ENCODE results near the gene RASSF7. TPM values are rescaled to one million over a fixed set of nuclear protein-coding genes. Genes with fewer than 3 reads are reported as not detected.
"Not testable (repeated sequence)": the region's sequence is repeated elsewhere in the genome, so short reads cannot be mapped to it uniquely, and the experiment has no call there.

Gene RASSF7
- total RNA-seq, 2 donors from 2014 or later: 13.3 to 22.9 TPM

- H3K4me3 Mint-ChIP-seq: peak overlapping the region; percentile 5
- H3K27me3 Mint-ChIP-seq: peaks cover 11% of the 10 kb centered on the region in 2 donors
- peak overlapping the region in 1 of 2 donors; percentile 15 for H3K27ac Mint-ChIP-seq
- not testable (repeated sequence) for DNase-seq (ENCODE audit: low spot score); H3K36me3 Mint-ChIP-seq; ATAC-seq; H3K9me3 Mint-ChIP-seq
- peaks cover 11 to 20% of the 10 kb centered on the region in 2 donors for H3K4me1 Mint-ChIP-seq (ENCODE audit: low read depth in 2 of 2)
Observed at GRCh38 chr11:574031-574570, 13.3 kb downstream of the RASSF7 start.

- peaks cover 18 to 27% of the 10 kb centered on the region in 2 donors for H3K4me1 Mint-ChIP-seq (ENCODE audit: low read depth in 2 of 2)
- peaks cover 11% of the 10 kb centered on the region in 2 donors for H3K27me3 Mint-ChIP-seq
- no peaks in the 10 kb centered on the region for H3K9me3 Mint-ChIP-seq
- H3K4me3 Mint-ChIP-seq: peak overlapping the region; percentile 70
- DNase-seq (ENCODE audit: low spot score) (no peak), ATAC-seq (no peak)
- H3K27ac Mint-ChIP-seq: peak overlapping the region in 1 of 2 donors; percentile 15
- no peaks in the 10 kb centered on the region for H3K36me3 Mint-ChIP-seq
Observed at GRCh38 chr11:574632-575312, 14.0 kb downstream of the RASSF7 start.

GRCh38 chr11:575313-575995 is 14.7 kb downstream of the RASSF7 start:
- H3K36me3 Mint-ChIP-seq: no peaks in the 10 kb centered on the region
- no peak for ATAC-seq
- H3K27ac Mint-ChIP-seq: peak overlapping the region in 1 of 2 donors; percentile 98
- no peaks in the 10 kb centered on the region for H3K9me3 Mint-ChIP-seq
- no peak for DNase-seq (ENCODE audit: low spot score)
- peaks cover 11% of the 10 kb centered on the region in 2 donors for H3K27me3 Mint-ChIP-seq
- H3K4me1 Mint-ChIP-seq (ENCODE audit: low read depth in 2 of 2): peaks cover 22 to 31% of the 10 kb centered on the region in 2 donors
- H3K4me3 Mint-ChIP-seq: peak overlapping the region; percentile 70

GRCh38 chr11:575996-576768 is 15.4 kb downstream of the RASSF7 start, which contains the start of gene PHRF1:
PHRF1 (plus strand) TSS chr11:576470; CDS start chr11:581513, 5,043 bp downstream.
- Mint-ChIP-seq H3K4me1 (ENCODE audit: low read depth in 2 of 2) (peaks cover 25 to 36% of the 10 kb centered on the region in 2 donors), H3K36me3 (no peaks in the 10 kb centered on the region)

GRCh38 chr11:576811-577610 is 16.2 kb downstream of the RASSF7 start:
- DNase-seq (ENCODE audit: low spot score) (no peak), ATAC-seq (no peak)
- peak overlapping the region; percentile 74 to 84 for H3K27ac Mint-ChIP-seq
- peaks cover 11% of the 10 kb centered on the region in 2 donors for H3K27me3 Mint-ChIP-seq
- H3K4me1 Mint-ChIP-seq (ENCODE audit: low read depth in 2 of 2): peaks cover 33 to 44% of the 10 kb centered on the region in 2 donors
- H3K36me3 Mint-ChIP-seq: no peaks in the 10 kb centered on the region
- peak overlapping the region; percentile 88 for H3K4me3 Mint-ChIP-seq
- H3K9me3 Mint-ChIP-seq: no peaks in the 10 kb centered on the region

More at GRCh38 chr11:575996-576768, 15.4 kb downstream of the RASSF7 start, which contains the start of gene PHRF1:
- ATAC-seq (peak; percentile 93 to 95), DNase-seq (ENCODE audit: low spot score) (peak; percentile 97)
- Mint-ChIP-seq H3K4me3 (peak within 1 kb of the TSS; percentile 93), H3K27ac (peak within 1 kb of the TSS; percentile 98), H3K27me3 (peaks cover 11% of the 10 kb centered on the region in 2 donors), H3K9me3 (no peaks in the 10 kb centered on the region)

- peaks cover 33 to 44% of the 10 kb centered on the region in 2 donors for H3K4me1 Mint-ChIP-seq (ENCODE audit: low read depth in 2 of 2)
- H3K27me3 Mint-ChIP-seq: peaks cover 11% of the 10 kb centered on the region in 2 donors
- no peaks in the 10 kb centered on the region for H3K9me3 Mint-ChIP-seq
- H3K27ac Mint-ChIP-seq: peak overlapping the region; percentile 74 to 84
- peak overlapping the region; percentile 88 for H3K4me3 Mint-ChIP-seq
- no peak for ATAC-seq
- DNase-seq (ENCODE audit: low spot score): no peak
- no peaks in the 10 kb centered on the region for H3K36me3 Mint-ChIP-seq
Observed at GRCh38 chr11:577611-577894, 16.8 kb downstream of the RASSF7 start.

GRCh38 chr11:578276-579035 is 17.7 kb downstream of the RASSF7 start:
- Mint-ChIP-seq H3K27ac (peak overlapping the region in 1 of 2 donors; percentile 19), H3K27me3 (peaks cover 11% of the 10 kb centered on the region in 2 donors), H3K4me1 (ENCODE audit: low read depth in 2 of 2) (peaks cover 33 to 44% of the 10 kb centered on the region in 2 donors), H3K36me3 (no peaks in the 10 kb centered on the region), H3K4me3 (peak overlapping the region; percentile 88), H3K9me3 (no peaks in the 10 kb centered on the region)
- no peak for DNase-seq (ENCODE audit: low spot score)
- ATAC-seq: no peak

- H3K36me3 Mint-ChIP-seq: no peaks in the 10 kb centered on the region
- no peak overlapping the region for H3K4me3 Mint-ChIP-seq
- H3K4me1 Mint-ChIP-seq (ENCODE audit: low read depth in 2 of 2): peaks cover 33 to 40% of the 10 kb centered on the region in 2 donors
- H3K27ac Mint-ChIP-seq: no peak overlapping the region
- H3K9me3 Mint-ChIP-seq: no peaks in the 10 kb centered on the region
- H3K27me3 Mint-ChIP-seq: peaks cover 2% of the 10 kb centered on the region in 2 donors
- ATAC-seq (no peak), DNase-seq (ENCODE audit: low spot score) (no peak)
Observed at GRCh38 chr11:579830-580601, 19.2 kb downstream of the RASSF7 start.

- peak overlapping the region; percentile 43 for H3K4me3 Mint-ChIP-seq
- H3K9me3 Mint-ChIP-seq: no peaks in the 10 kb centered on the region
- H3K4me1 Mint-ChIP-seq (ENCODE audit: low read depth in 2 of 2): peaks cover 36 to 41% of the 10 kb centered on the region in 2 donors
- no peaks in the 10 kb centered on the region for H3K36me3 Mint-ChIP-seq
- peak overlapping the region in 1 of 2 donors; percentile 52 for H3K27ac Mint-ChIP-seq
- ATAC-seq (no peak), DNase-seq (ENCODE audit: low spot score) (no peak)
- H3K27me3 Mint-ChIP-seq: no peaks in the 10 kb centered on the region
Observed at GRCh38 chr11:581342-581741, 20.6 kb downstream of the RASSF7 start.

GRCh38 chr11:581752-582151 is 21.0 kb downstream of the RASSF7 start:
- peaks cover 38 to 43% of the 10 kb centered on the region in 2 donors for H3K4me1 Mint-ChIP-seq (ENCODE audit: low read depth in 2 of 2)

GRCh38 chr11:584287-584686 is 23.5 kb downstream of the RASSF7 start:
- Mint-ChIP-seq H3K27me3 (no peaks in the 10 kb centered on the region), H3K36me3 (peaks cover 5% of the 10 kb centered on the region), H3K9me3 (no peaks in the 10 kb centered on the region), H3K4me1 (ENCODE audit: low read depth in 2 of 2) (peaks cover 36 to 42% of the 10 kb centered on the region in 2 donors), H3K27ac (no peak overlapping the region), H3K4me3 (no peak overlapping the region)
- DNase-seq (ENCODE audit: low spot score): no peak
- ATAC-seq: no peak

More at GRCh38 chr11:581752-582151, 21.0 kb downstream of the RASSF7 start:
- Mint-ChIP-seq H3K36me3 (no peaks in the 10 kb centered on the region), H3K9me3 (no peaks in the 10 kb centered on the region), H3K27ac (peak overlapping the region in 1 of 2 donors; percentile 52), H3K4me3 (no peak overlapping the region), H3K27me3 (no peaks in the 10 kb centered on the region)
- ATAC-seq (no peak), DNase-seq (ENCODE audit: low spot score) (no peak)

All from natural killer cell treated with Interleukin-12 subunit alpha and Interleukin-12 subunit beta and Interleukin-15 and Interleukin-18, amount 100 ng/mL, for 72 hours (primary cell).